NCI-H524 (cell line): Measurements from ENCODE around the gene GPATCH8.
"Not testable (repeated sequence)": the region's sequence is repeated elsewhere in the genome, so short reads cannot be mapped to it uniquely, and the experiment has no call there.

ENCODE experiments used
- DNase-seq, 2 experiments: peaks; one replicate each; lab custom pipeline; 2025; lab: John Stamatoyannopoulos, UW

GPATCH8 gene

DNA sequence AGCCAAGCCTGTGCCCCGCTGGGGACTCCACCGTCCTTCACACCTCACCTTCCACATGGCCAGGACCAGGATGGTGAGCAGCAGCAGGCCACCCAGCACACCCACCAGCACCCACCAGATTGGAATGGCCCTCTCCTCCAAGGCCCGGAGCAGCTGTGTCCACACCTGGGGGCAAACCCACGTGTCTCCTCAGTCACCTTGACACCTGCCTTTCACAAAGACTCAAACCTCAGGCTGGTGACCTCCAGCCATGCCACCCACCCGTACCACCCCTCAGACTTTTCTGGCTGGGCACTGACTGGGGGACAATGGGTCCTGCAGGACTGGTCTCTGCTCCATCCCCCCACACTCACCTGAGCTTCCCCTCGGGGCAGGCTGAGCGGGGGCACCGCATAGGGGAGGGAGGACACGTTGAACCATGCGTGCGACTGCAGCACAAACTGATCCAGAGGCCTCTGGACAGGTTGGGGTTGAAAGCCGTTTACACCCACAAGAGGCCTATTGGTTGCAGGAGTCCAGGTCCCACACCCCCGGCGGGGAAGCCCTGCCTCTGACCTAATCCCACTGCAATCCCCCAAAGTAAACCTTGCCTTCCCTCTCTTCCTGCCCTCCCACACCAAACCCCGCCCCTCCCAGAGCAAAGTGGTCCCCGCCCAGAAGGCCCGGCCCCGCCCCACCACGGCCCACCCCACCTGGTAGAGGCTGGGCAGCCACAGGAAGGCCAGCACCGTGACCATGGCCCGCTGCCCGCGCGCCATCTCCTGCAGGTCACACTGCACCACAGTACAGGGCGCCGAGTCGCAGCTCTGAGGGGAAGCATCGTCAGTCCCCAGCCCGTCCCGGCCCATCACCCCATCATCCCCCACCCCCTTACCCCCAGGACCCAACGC lies 128.7 kb downstream of the GPATCH8 start:
- no peak for DNase-seq

DNA sequence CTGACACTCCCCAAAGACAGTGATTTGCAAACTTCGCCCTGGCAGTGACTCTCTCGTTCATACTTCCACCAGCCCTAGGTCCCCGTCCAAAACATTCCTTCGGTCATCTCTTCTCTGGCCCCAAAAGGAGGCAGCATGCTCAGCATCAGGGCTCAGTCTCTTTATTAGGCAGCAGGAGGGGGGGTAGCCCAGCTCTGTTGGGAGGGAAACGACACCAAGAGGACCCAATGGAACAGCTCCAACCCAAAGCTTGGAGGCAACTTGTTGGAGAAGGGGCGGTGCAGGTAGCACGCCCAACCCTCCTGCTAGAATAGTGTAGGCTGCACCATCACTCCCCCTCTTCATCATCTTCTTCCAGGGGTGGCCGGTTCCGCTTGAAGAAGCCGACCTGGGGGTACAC lies 131.2 kb downstream of the GPATCH8 start:
- DNase-seq: no peak

DNA sequence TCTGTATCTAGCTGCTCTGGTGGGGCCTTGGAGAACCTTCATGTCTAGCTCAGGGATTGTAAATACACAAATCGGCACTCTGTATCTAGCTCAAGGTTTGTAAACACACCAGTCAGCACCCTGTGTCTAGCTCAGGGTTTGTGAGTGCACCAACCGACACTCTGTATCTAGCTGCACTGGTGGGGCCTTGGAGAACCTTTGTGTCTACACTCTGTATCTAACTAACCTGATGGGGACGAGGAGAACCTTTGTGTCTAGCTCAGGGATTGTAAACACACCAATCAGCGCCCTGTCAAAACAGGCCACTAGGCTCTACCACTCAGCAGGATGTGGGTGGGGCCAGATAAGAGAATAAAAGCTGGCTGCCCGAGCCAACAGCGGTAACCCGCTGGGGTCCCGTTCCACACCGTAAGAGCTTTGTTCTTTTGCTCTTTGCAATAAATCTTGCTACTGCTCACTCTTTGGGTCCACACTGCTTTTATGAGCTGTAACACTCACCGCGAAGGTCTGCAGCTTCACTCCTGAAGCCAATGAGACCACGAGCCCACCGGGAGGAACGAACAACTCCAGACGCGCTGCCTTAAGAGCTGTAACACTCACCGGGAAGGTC lies 133.7 kb downstream of the GPATCH8 start:
- DNase-seq: not testable (repeated sequence)

DNA sequence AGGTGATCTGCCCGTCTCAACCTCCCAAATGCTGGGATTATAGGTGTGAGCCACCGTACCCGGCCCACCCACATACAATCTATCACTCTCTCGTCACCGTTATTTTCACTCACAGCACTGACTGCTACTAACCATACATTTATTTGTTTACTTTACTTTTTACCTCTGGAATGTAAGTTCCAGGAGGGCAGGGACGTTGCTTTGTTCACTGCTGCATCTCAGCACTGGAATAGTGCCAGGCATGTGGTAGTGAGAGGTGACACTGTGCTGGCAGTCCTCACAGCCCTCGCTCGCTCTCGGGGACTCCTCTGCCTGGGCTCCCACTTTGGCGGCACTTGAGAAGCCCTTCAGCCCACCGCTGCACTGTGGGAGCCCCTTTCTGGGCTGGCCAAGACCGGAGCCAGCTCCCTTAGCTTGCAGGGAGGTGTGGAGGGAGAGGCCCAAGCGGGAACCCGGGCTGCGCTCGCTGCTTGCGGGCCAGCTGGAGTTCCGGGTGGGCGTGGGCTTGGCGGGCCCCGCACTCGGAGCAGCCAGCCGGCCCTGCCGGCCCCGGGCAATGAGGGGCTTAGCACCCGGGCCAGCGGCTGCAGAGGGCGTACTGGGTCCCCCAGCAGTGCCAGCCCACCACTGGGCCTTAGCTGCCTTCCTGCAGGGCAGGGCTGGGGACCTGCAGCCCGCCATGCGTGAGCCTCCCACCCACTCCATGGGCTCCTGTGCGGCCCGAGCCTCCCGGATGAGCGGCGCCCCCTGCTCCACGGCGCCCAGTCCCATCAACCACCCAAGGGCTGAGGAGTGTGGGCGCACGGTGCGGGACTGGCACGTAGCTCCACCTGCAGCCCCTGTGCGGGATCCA lies 134.6 kb downstream of the GPATCH8 start:
- DNase-seq: not testable (repeated sequence)

DNA sequence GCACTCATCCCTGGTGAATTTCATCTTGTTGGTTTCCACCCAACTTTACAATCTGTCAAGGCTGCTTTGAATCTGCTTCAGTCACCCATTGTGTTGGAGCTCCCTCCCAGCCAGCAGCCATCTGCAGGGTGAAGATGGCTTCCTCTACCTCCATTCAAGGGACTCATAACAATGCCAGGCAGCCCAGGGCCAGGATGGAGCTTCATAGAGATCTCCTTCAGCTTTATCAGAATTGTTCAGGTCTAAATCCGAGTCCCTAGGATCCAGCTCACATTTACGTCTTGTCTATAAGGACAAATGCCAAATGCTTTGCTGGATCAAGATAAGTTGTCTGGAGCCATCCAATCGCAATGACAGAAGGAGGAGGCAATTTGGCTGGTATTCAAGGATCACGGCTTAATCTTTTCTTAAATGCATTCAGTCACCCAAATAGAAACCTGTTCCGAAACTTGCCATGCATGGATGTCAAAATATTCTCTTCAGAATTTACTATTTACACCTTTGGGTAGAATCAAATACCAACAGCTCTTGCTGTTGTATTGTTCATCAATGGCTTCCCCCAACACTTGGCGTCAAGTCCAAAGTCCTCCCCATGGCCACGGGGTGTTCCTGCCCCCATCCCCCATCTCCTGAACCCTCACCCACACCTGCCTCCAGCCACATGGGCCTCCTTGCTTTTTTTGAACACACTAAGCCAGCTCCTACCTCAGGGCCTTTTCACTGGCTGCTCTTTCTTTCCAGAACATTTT lies 135.8 kb downstream of the GPATCH8 start:
- peak in 1 of 2 experiments; percentile 24 for DNase-seq

DNA sequence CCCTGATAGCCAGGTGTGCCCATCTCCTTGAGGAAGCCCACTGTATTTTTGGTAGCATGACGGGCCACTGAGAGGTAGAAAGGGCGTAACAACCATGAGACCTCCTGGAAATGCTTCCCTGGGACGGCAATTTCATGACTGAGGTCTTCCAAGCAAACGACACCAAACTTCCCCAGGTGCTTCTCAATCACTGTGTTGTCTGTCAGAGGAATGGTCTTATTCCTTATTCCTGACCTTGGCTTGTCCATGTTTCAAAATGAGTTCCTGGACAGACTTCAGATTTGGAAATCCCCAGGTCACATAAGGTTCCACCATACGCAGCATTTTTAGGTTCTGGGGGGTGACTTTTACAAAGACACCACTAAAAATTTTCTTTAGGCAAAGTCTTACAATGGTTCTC lies 138.2 kb downstream of the GPATCH8 start:
- DNase-seq: not testable (repeated sequence)

DNA sequence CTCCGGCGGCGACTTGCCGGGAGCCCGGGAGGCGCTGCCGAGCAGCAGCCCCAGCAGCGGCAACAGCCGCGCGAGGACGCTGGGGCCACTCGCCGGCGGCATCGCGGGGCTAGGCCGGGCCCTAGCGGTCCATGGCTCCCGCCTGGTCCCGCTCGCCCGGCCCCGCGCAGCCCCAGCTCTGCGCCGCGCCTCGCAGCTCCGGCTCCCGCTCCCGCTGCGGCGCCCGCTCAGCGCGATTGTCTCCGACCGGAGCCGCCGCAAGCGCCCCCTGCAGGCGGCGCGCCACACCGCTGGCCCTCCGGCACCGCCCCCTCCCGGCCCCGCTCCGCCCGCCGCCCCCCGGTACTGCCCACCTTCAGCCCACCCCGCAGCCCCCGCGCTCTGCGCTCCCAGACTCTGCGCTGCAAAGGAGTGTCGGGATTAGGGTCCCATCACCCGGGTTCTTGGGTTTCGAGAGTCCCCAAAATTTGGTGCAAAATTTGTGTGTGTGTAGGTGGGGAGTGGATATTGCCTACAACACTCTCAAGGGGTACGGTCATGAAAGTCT lies 139.5 kb downstream of the GPATCH8 start, which contains the start of gene FAM171A2:
FAM171A2 (minus strand) TSS at position 241 of the 547 bp plus-strand sequence; CDS start at position 102, 139 bp downstream.
- DNase-seq: peak; percentile 35 to 71

DNA sequence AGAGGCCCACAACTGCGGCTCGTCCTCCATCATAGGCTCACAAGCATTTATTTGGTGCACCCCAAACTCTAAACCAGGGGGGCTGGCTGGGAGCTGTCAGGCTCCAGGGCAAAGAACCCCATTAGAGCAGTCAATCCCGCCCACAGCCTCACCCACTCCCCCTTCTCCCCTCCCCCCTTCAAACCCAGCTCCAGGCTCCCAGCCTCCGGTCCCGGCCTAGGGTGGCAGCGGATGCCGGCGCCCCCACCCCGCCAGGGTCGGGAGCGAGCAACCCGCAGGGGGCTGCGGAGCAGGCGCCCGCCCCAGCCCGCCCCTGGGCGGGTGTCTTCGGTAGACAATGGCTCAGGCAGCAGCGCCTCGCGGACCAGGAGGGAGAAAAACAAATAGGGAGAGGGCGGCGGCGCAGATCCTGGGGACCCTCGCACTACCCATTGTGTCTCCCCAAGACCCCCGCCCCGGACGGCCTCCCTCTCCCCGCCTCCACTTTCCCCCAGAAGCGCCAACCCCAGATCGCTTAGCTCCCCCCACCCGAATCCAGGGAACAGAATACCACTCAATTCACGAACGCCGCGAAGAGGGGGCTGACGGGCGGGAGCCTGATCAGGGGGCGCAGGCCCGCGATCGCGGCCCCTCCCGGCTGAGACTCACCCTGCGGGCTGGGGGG lies 140.1 kb downstream of the GPATCH8 start:
- peak in 1 of 2 experiments; percentile 44 for DNase-seq

DNA sequence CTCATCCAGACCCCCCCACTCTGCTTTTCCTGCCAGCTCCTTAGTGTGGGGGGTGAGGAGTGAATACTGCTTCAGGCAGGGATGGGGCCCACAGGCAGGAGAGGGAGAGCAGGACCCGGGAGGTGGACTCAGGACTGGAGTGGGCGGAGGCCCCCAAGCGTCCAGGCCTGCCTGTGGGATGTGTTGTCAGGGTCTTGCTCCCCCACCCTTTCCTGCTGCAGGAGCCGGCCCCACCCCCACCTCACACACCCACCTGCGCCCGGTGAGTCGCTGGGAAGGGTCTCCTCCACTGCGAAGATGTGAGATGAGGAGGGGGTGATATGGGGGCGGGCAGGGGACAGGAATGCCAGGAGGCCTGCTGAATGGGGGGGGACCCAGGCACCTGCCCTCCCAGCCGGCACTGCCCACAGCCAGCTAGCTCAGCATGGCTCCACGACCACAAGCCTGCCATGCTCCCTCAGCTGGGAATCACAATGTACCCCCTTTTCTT lies 140.7 kb downstream of the GPATCH8 start:
- no peak for DNase-seq

DNA sequence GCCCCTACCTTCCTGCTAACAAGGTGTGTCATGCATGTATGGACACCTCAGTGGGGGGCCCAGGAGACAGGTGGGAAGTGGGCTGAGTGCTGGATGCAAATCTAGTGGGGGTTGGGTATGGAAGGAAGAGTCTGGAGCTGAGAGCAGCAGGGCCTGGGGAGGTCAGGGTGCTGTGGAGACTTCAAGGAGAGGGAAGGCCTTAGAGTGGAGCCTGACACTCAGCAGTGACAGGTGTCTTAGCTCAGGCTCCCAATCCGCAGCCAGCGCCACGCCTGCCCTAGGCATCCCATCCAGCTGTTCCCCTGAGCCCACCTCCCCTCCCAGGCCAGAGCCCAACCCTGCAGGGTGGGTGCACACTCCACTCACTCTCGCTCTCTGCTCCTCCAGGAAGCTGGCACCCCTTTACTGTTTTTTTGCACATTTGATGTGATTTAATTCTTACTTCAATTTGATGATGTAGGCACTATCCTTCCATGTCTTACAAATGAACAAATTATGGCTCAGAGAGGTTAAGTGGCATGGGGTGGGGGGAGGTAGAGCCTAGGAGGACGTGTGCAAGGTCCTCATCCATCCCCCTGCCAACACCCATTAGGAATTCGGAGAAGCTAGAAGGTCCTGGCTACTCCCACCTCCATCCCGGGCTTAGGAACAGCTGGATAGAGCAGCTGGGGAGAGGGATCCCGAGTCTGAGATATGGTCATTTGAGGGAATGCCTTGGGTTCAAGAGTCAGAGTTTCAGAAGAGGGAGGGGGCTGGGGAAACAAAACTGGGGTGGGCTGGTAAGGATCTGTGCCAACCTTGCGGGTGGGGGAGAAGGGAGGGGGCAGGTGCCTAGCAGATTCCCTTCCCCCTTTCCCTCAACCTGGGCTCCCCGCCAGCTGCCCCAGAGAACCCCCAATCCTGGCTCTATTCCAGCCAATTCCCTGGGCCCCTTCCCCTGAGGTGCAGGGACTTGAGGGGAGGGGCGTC lies 141.6 kb downstream of the GPATCH8 start:
- DNase-seq: peak in 1 of 2 experiments; percentile 63

DNA sequence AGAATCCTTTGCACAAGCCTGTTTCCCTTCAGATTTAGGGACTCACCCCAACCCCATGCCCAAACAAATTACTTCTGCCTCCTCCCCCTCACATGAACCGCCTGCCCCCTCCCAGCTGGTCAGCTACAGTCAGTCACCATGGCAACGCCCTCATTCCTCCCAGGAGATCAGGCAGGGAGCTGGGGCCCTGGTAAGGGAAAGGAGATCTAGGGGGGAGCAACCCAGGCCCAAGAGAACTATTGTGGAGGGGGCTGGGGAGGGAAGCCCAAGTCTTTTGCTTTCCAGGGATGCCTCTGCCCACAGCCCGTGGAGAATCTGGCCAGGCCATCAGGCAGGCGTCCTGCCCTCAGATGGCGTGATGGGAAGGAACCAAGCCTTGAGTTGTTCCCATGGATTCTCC lies 142.4 kb downstream of the GPATCH8 start:
- DNase-seq: peak in 1 of 2 experiments; percentile 56

DNA sequence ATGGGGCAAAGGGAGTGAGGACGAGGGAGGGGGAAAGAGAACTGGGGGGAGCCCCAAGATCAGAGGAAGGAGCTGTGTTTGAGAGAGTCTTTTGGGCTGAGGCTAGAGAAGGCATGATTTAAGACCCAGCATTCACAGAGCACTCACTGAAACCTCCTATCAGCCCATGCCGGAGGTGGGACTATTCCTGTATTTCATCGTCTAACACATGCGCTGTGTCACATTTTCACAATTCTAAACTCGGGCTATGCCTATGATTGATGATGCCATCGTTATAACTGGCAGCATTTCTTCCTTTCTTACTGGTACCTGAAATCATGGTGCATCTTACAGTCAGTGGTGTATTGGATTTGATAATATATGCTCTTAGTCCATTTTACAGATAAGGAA lies 143.1 kb downstream of the GPATCH8 start:
- no peak for DNase-seq

DNA sequence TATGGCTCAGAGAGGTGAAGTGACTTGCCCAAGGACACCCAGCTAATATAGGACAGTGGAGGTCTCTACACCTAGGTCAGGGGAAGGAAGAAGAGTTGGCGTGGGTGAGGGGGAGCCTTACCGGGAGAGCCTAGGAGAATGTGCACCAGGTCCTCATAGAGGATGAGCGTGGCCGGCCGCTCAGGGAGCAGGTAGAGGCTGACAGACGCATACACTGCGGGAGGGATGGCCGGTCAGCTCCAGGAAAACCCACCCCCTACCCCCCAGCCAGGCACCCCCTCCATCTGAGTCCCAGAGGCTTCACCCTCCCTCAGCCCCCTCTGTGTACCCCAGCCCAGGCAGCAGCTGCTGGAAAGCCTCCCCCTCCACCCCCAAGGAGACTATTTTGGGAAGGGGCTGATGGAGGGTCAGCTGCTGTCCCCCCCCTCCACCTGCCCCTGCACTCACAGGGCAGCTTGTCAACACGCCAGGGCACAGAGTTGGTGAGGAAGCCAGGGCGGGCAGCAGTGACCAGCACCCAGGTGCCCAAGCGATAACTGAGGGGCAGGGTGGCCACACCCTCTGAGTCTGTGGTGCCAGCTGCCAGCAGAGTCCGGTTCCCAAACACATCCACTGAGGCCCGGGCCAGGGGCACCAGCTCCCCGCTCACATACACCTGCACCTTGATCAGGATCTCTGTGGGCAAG lies 143.6 kb downstream of the GPATCH8 start:
- no peak for DNase-seq

DNA sequence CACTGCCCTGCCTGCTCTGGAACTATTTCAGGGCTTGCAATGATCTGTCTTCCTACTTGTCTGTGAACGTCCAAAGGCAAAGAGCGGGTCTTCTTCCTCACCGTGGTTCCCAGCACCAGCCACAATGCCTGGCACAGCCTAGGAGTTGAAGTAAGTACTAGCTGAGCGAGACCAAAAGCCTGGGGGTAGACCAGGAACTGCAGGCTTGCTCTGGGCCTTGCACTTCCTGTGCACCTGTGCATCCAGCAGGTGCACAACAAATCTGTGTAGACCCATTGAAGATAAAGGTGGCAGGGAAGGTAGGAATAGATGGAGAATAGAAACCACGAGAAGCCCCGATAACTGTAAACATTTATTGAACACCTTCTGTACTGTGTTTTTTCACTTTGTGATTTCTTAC lies 144.2 kb downstream of the GPATCH8 start:
- DNase-seq: no peak

DNA sequence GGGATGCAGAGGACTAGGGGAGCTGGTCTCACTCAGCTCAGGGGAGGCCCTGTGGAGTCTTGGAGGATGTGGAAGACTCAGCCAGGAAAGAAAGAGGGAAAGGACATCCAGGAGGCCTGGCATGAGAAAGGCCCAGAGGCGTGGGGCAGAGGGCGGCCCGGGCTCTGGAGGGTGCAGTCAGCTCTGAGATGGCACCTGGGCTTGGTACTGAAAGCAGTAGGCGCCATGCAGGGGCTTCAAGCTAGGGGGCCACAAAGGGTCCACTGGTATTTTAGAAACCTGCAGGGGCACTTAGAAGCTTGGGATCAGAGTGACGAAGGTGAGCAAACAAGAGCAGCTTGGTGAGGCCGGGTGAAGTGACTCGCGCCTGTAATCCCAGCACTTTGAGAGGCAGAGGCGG lies 145.1 kb downstream of the GPATCH8 start:
- DNase-seq: no peak

DNA sequence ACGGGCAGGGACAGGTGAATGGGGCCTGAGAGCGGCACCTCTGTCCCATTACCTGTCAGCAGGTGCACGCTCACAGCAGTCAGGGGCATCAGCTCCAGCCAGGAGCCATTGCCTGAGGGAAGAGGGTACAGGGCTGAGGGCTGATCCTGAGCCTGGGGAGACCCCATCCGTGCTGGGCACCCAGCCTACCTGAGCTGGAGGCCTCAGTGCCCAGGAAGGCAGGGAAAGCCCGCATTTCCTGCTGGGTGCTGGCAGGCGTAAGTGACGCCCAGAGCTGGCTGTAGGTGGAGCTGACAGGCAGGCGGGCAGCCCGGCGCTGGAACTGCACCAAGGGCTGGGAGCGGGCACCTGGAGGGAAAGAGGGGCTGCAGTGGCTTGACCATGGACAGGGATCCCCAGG lies 147.0 kb downstream of the GPATCH8 start:
- no peak for DNase-seq

DNA sequence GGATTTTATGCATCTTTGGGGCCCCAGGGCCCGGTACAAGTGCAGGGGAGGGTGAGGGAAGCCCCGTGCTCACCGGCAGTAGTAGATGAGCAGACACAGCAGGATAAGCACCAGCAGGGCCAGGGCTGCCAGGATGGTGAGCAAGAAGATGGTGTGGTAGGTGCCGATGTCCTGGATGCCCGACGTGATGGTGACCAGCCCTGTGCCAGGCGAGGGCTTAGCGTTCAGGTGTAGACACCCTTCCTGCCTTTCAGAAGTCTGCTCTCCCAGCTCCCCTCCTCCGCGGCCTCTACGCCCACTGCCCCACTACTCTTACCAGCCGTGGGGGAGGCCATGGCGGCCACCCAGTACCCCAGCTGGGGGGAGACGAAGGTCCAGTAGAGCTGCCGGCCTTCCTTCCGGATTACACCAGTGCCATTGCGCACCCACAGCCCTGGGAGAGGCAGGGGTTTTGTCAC lies 147.5 kb downstream of the GPATCH8 start:
- no peak for DNase-seq
